Measurements from ENCODE around the gene WDR76. TPM values are rescaled to one million over a fixed set of nuclear protein-coding genes. Genes with fewer than 3 reads are reported as not detected.
"Not testable (repeated sequence)": the region's sequence is repeated elsewhere in the genome, so short reads cannot be mapped to it uniquely, and the experiment has no call there.

WDR76 gene
- 1 to 10 TPM; 3.2 to 3.9 TPM for total RNA-seq
- long read RNA-seq, partial matches to known transcripts, result 0 of 3 reads
- long read RNA-seq, other reads (novel, unspliced or antisense), result 0 of 3 reads

DNA sequence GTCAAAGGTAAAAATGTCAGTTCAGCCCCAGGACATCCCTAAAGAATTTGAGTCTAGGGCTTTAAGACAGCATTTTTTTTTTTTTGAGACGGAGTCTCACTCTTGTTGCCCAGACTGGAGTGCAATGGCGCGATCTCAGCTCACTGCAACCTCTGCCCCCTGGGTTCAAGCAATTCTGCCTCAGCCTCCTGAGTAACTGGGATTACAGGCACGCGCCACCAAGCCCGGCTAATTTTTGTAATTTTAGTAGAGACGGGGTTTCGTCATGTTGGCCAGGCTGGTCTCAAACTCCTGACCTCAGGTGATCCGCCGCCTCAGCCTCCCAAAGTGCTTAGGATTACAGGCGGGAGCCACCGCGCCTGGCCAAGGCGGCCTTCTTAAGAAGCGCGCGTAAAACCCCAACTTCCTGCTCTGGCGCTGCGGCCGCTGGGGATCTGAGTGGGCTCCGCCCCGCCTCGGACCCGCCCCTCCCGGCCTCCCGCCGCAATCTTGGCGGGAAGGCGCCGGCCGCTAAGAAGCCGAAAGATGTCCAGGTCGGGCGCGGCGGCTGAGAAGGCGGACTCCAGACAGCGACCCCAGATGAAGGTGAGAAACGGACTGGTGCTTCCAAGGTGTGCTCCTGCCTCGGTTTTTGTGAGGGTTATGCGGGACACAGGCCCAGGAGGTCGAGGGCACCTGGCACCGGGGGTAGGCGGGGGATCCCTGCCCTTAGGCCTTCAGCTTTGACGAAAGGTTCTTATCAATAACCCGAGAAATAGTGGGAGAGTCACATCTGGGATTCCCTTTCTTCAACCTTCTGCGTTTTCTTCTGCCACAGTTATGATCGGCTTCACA lies at the start of gene WDR76:
TSS of gene WDR76 (plus strand) at position 495 of the 834 bp plus-strand sequence. CDS start at position 526, 31 bp downstream.
- intact Hi-C loops (cut with DNase I, micrococcal nuclease), result no loop called here
- peak; percentile 84 for ATAC-seq
- peak; percentile 83 to 91 for DNase-seq

DNA sequence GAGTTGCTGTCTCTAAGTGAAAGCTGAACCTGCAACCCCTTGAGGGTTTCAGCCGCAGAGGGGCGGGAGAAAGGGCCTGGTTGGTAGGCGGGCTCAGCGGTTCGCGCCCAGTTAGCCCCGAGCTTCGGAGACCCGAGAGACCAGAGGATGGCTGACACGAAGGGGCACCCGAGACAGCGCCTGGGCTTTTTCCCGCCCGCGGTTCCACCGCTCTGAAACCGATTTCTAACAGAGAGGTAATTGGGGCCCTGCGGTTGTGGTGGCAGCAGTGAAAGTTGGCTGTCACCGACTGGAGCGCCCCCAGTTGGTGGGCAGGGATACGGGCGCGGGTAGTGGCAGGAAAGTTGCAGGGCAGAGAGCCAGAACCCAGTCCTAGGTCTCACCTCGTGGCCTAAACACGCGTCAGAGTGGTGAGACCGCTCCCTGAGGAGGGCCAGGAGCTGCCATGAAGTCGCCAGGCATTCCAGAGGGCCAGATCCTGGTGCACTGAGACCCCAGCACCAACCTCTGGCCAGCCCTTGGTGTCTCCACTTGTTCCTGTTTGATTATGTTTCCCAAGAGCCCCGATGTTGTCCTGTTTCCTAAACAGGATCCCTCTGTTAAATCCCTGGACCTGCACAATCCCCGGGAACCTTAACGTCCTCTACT lies 49.4 kb upstream of the WDR76 start:
- intact Hi-C loops (cut with DNase I, micrococcal nuclease), result no loop called here
- peak; percentile 58 for ATAC-seq
- DNase-seq, result peak; percentile 84 to 88

DNA sequence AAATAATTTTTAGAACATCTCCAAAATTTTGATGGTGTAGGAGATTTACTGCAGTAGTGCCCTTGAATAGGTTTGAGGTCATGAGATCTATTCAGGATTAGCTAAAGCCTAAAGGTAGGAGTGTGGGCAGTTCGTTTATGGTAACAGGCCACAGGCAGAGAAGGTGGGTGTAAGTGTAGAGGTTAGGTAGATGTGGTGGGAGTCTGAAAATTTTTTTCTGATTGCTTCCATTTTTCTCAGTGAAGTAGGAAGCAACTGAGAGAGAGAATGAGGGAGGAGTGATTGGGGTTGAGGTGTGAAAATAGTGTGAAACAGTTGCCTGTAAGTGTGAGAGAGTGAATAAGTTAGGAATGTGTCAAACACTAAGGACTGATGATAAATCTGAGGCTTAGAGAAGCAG lies 47.8 kb upstream of the WDR76 start:
- ATAC-seq (no peak), DNase-seq (no peak)
- intact Hi-C loops (cut with DNase I, micrococcal nuclease), result no loop called here

DNA sequence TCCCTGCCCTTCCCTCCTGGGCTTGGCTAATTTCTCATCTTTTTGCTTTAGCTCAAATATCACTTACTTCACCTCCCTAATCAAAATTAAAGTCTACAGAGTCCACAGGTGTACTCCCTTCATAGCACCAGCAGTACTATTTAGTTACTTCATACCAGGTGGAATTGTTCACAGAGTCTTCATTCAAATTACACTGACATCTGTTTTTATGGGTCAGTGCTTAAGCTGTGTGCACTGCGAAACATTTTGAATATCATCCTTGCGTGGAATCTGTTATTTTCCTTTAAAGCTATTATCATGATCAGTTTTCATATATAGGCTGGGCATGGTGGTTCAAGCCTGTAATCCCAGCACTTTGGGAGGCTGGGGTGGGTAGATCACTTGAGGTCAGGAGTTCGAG lies 37.4 kb upstream of the WDR76 start:
- intact Hi-C loops (cut with DNase I, micrococcal nuclease), result no loop called here
- no peak for ATAC-seq

DNA sequence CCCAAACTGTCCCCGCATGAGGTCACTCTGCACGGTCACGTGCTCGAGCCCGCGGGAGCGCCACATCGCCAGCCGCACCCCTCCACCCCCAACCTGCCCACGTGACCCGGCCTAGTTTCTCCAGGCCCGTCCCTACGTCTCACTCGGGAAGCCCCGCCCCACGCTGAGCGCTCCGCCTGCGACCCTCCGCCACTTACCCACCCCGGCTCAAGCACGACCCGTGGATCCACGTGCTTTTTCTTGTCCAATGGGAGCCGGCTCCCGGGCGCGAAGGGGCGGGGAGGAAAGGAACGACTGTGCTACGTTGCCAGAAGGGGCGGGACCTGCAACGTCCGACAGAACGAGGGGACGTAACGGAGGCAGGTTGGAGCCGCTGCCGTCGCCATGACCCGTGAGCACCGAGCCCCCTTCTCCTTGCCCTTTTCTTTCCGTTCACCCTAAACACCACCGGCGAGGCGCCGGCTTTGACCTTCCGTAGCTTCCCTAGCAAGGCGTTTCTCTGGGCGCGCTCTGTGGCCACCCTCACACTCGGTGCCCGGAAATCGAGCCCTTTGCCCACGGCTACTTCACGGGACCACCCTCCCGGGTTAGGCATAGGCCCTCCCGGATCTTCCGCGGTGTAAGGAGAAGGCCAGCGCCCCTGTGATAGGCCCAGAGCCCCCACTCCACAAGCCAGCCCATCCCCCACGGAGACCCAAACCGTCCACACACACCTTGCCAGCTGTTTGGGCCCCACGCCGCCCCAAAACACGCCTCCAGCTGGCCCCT lies 34.6 kb upstream of the WDR76 start, which contains the start of gene SERF2:
TSS of gene SERF2 (plus strand) at position 328 of the 768 bp plus-strand sequence. CDS start at position 385, 57 bp downstream.
- DNase-seq (peak; percentile 100), ATAC-seq (peak; percentile 86)
- intact Hi-C loops (cut with DNase I, micrococcal nuclease), result no loop called here

More for the DNA sequence above, 37.4 kb upstream of the WDR76 start:
- DNase-seq, result no peak

DNA sequence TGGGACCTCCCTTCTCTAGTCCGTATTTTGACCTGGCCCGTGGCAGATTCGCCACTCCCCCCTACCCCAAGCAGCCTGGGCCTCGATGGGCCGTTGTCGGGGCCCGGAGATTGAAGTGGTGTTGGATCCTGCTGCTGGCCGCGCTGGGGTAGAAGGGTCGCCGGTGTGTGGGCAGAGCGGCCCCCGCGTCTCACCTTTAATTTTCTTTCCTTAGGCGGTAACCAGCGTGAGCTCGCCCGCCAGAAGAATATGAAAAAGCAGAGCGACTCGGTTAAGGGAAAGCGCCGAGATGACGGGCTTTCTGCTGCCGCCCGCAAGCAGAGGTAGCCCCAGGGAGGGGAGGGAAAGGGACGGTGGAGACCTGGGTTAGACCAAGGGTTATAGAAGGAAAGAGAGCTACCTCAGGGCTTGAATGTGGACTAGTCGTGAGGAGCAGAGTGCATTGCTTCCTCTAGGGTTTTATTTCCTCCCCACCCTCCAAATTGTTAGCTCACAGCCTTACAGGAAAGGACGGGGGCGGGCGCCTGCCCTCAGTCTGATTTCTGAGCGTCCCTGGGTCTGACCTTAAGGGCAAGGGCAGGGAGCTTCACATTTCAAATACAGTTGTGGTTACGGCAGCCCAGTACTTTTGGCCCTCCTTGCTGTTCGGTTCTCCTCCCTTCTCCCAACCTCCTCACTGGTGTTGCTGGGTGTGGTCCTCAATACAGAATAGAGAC lies 33.9 kb upstream of the WDR76 start:
- ATAC-seq (peak; percentile 50), DNase-seq (peak; percentile 52 to 64)
- intact Hi-C loops (cut with DNase I, micrococcal nuclease), result no loop called here

DNA sequence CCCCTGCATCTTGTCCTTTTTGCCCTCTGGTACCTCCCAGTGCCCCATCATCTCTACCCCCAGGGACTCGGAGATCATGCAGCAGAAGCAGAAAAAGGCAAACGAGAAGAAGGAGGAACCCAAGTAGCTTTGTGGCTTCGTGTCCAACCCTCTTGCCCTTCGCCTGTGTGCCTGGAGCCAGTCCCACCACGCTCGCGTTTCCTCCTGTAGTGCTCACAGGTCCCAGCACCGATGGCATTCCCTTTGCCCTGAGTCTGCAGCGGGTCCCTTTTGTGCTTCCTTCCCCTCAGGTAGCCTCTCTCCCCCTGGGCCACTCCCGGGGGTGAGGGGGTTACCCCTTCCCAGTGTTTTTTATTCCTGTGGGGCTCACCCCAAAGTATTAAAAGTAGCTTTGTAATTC lies 33.2 kb upstream of the WDR76 start:
- DNase-seq (peak in 1 of 2 donors; percentile 28), ATAC-seq (no peak)
- intact Hi-C loops (cut with DNase I, micrococcal nuclease), result no loop called here

DNA sequence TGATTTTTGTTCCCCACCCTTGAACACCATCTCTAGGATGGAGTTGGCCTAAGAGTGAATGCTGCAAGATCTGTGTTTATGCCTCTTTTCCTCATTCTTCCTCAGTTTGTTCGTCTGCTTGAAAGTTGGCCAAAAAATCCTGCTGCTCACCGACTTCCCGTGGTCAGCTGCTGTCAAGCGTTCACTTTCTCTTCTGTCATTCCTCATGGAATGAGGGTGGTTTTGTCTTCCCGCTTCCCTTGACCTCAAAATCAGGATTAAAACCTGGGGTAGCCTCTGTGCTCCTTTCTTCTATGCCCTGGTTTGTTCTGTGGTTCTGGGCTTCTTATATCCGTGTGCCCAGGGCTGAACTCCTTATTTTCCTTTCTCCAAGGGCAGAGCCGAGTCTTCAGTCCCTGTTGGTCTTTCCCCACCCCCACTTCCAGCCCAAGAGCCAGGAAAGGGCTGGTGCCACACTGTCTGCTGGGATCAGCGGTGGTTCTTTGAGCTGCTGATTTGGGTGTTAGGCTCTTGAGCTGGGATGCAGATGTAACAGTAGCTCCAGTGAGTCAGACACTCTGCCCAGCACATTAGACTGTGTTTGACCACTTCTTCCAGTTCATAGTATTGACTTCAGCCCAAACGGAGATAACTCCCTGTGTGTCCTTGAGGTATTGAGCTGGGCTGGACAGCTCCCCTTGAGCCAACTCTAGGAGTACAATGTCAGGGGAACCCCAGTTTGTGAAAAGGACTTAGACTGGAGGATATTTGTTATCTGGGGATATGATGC lies 32.3 kb upstream of the WDR76 start:
- ATAC-seq, result no peak
- DNase-seq, result no peak
- intact Hi-C loops (cut with DNase I, micrococcal nuclease), result no loop called here

DNA sequence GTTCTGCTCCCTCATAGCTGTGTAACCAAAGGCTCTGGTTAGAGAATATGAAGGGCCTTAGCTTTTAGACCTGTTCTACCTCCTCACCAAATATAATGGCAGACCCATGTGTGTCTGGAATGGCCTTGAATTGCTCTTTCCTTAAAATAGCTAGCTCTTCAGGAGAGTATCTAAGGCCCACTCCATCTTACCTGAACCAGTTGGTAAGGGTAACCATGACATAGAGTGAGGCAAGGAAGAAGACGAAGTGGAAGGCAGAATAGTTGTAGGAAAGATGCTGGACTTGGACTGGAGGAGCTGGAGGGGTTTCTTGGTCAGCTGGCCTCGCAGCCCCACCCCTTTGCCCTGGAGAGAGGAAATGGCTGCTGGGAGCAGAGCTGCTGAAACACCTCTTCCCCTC lies 31.6 kb upstream of the WDR76 start:
- no peak for ATAC-seq
- no peak for DNase-seq
- intact Hi-C loops (cut with DNase I, micrococcal nuclease), result no loop called here

DNA sequence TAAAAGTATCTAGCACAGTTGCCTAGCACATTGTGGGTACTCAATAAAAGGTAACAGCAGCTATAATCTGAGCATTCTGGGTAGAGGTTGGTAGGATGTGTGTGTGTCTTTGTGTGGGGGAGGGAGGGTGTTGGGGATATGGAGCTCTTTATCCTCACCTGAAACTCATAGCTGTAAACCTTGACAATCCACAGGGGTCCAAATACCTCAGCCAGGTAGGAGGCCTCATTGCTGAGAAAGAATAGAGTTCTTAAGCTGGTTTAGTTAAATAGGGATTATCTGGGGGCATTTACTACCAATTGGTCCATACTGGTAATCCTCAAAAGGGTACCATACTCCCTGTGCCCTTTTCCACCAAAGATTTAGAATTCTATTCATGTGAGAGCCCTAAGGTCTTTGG lies 30.8 kb upstream of the WDR76 start:
- intact Hi-C loops (cut with DNase I, micrococcal nuclease), result no loop called here

DNA sequence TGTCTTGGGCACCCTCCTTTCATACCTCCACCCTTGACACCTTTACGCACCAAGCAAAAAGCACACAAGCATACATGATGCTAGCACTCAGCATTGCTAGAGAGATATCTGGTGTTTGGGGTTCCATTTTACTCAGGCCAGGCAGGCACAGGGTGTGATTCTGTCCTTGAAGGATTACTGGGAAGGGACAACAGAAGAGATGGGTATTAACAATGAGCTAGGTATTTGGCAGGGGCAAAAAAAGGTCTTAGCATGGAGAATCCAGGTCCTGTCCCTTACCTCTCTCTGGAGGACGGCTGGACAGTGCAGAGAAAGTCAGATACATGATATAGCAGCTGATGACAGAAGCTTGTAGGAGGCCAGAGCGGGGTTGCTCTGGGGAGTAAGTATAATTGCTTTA lies 30.2 kb upstream of the WDR76 start:
- ATAC-seq (no peak), DNase-seq (no peak)
- intact Hi-C loops (cut with DNase I, micrococcal nuclease), result no loop called here

More for the DNA sequence above, 30.8 kb upstream of the WDR76 start:
- no peak for DNase-seq
- ATAC-seq, result no peak

DNA sequence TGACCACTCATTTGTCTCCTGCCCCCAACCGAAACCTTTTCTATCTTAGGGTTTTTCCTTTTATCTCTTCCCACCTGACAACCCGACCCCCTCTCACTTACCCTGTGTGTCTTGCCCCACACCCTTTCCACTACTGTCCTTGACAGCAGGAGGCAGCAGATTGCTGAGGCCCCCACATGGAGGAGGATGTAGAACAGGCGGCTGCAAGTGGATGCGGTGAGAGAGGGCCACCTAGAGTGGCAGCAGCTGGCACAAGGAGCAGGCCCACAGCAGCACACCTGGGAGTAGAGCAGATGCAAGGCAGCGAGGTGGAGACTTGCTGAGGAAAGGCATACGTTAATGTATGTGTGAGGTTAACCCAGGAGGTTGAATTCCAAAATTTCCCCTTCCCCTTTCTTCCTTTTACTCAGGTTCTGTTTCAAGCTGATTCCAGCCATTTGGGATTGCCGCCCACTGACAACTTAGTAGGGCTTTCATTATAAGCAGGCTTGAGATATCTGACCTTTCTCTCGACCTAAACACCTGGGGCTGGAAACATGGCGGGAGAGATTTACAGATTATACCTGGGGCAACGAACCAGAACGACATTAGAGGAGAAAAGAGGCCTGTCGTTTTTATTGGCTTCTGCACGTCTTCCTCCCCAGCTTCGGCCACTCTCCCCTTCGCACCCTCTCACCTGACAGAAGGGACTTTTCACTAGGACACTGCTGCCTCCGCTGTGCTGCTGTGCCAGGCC lies 27.4 kb upstream of the WDR76 start:
- DNase-seq (peak in 1 of 2 donors; percentile 37), ATAC-seq (peak; percentile 36)
- intact Hi-C loops (cut with DNase I, micrococcal nuclease), result no loop called here

DNA sequence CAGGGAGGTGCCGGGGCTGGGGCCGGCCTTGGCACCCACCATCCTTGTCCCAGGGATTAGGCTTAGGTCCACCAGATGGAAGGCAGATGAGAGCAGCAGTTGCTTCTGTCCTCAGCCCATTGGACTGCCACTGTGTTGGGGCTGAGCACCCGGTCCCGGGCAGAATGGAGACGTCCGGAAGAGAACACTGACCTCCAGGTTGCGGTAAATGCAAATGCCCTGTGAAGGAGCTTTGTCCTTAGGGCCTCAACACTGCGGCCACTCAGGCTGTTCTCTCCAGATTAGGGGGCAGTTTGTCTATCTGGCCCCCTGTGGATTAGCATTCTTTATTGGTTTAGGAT lies 26.9 kb upstream of the WDR76 start, which contains the start of gene SERINC4:
TSS of gene SERINC4 (minus strand) at position 276 of the 341 bp plus-strand sequence. CDS start at position 42, 234 bp downstream.
- intact Hi-C loops (cut with DNase I, micrococcal nuclease), result no loop called here
- DNase-seq (no peak), ATAC-seq (peak; percentile 0)

DNA sequence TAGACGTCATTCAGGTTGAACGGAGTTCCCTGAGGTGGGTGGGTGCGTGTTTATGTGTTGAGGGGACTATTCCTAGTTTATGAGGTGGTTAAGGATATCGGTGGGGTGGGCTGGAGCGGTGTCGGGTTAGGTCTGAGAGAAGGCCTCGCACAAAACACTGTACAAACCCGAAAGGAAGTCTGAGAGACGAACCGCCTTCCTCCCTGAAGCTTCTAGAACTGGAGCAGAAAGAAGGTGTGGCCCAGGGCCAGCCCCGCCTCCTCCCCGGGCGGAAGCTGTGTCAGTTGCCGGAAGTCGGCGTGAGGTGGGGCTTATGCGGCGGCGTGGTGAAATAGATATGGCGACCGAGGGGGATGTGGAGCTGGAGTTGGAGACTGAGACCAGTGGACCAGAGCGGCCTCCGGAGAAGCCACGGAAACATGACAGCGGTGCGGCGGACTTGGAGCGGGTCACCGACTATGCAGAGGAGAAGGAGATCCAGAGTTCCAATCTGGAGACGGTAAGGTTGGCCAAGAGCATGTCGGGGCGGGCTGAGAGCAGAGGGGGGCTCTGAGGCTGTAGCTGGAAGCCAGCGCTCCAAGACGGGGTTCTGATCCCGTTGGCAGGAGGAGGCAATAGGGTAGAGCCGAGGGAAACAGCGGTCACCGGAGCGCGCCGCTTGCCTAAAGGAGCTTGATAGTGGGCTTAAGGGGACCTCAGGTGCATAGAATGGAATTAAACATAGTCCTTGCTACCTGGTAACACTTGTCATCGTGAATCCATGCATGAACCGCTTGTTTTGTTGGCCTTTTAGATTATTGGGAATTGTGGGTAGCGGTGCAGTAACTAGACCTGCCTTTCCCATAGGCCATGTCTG lies 26.3 kb upstream of the WDR76 start, which contains the start of gene HYPK:
TSS of gene HYPK (plus strand) at position 314 of the 856 bp plus-strand sequence. CDS start at position 338, 24 bp downstream.
- ATAC-seq (peak; percentile 74), DNase-seq (peak; percentile 95 to 96)

DNA sequence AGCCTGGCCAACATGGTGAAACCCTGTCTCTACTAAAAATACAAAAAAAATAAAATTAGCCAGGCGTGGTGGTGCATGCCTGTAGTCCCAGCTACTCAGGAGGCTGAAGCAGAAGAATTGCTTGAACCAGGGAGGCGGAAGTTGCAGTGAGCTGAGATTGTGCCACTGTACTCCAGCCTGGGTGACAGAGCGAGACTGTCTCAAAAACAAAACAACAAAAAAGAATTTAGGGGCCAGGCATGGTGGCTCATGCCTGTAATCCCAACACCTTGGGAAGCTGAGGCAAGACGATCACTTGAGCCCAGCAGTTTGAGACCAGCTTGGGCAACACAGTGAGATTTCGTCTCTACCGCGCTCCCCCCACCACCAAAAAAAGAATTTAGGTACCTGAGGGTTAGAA lies 24.1 kb upstream of the WDR76 start:
- ATAC-seq; DNase-seq; intact Hi-C loops (cut with DNase I, micrococcal nuclease): not testable (repeated sequence)

More for the DNA sequence above, 26.3 kb upstream of the WDR76 start, which contains the start of gene HYPK:
- intact Hi-C loops (cut with DNase I, micrococcal nuclease), result no loop called here

DNA sequence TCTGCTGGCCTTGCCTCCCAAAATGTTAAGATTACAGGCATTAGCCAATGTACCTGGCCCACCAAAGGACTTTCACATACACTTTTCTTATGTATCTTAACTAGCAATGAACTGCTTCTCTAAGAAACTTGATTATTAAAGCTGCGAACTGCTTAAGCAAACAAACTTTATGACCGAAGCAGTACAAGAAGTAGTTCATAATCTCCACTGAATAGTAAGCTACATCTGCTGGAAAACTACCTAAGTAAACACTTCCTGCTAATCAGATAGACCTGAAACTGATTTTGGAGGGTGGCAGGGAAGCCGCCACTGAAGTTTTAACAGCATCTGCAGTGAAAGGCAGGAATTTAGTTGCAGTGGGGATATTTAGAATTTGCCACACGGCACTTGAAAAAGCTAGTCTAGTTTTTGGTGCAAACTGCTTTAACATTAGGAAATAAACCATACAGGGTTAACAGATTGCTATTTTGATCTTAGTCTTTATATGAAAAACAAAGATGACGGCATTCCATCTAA lies 18.3 kb upstream of the WDR76 start:
- DNase-seq, result no peak
- intact Hi-C loops (cut with DNase I, micrococcal nuclease), result no loop called here
- peak; percentile 57 for ATAC-seq
